Measurements from ENCODE around the gene ABHD17A.

Gene ABHD17A

DNA sequence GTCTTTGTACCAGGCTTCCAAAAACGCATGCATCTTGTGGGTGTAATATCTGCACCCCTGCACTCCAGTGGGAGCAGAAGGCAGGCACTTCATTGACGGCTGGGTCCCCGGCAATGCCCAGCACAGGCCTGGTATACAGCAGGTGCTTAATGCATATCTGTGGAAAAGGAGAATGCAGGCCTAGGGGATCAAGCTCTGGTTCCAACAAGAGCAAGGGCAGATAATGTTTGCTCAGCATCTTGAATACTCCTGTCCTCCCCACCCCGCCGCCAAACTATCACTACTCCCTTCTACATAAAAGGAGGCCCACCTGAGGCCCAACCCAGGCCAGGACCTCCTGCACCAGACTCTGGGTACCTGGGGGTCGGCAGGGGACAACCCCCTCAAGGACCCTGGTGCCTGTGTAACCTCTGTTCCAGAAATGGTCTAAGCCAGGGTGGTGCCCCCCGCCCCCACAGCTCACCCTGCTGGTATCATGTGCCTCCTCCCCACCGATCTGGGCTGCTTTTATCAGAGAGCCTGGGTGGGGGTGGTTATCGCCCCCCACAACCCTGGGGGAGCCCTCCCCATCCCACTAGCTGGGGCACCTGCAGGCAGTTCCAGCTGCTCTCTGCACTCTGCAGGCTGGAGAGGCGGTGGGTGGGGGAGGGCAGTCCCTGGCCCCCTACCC is 26.7 kb downstream of the ABHD17A start:
- Histone ChIP-seq H3K27me3 (ENCODE audit: insufficient read depth, low read length) (no peaks in the 10 kb centered on the region), H3K4me3 (ENCODE audit: low read depth, low read length) (no peak overlapping the region), H3K4me1 (ENCODE audit: control insufficient read depth, insufficient read depth, low read length, unreplicated experiment) (peaks cover 48% of the 10 kb centered on the region), H3K36me3 (ENCODE audit: insufficient read depth, low read length) (no peaks in the 10 kb centered on the region), H2AFZ (ENCODE audit: low read length, unreplicated experiment) (no peak overlapping the region), H3K79me2 (ENCODE audit: control insufficient read depth, insufficient read depth, low read length, unreplicated experiment) (peaks cover 86% of the 10 kb centered on the region), H3K27ac (ENCODE audit: low read depth, low read length) (no peak overlapping the region)

DNA sequence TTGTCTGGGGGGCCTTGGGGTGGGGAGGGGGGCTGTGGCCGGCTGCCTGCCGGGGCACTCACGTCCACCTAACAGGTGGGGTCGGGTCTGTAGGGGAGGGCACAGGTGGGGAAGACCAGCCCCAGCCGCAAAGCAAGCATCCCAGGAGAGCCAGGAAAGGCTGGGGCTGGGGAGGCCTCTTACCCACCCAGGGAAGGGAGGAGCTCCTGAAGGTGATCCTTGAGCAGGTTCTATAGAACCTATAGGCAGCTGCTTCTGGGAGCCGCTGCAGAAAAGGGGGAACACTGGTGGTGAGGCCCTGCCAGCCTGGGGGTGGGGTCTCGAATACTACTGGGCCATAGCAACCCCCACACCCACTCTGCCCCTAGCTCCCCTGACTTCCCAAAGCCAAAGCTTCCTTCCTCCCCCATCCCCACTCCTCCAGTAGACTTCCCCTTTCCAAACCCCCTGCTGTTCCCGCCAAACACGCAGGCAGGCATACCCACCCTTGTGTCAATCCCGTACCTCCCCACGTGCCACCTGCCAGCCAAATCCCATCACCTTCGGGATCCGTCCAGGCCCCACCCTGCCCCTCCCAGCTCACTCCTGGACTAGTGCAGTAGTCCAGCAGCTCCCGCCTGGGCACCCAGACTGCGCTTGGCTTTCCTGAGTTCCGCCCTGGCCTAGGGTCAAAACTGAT is 27.5 kb downstream of the ABHD17A start:
- Histone ChIP-seq H3K79me2 (ENCODE audit: control insufficient read depth, insufficient read depth, low read length, unreplicated experiment) (peaks cover 91% of the 10 kb centered on the region), H3K4me1 (ENCODE audit: control insufficient read depth, insufficient read depth, low read length, unreplicated experiment) (peaks cover 48% of the 10 kb centered on the region), H3K36me3 (ENCODE audit: insufficient read depth, low read length) (no peaks in the 10 kb centered on the region), H3K4me3 (ENCODE audit: low read depth, low read length) (peak overlapping the region; percentile 69), H3K27me3 (ENCODE audit: insufficient read depth, low read length) (no peaks in the 10 kb centered on the region), H3K27ac (ENCODE audit: low read depth, low read length) (peak overlapping the region; percentile 72), H2AFZ (ENCODE audit: low read length, unreplicated experiment) (no peak overlapping the region)

DNA sequence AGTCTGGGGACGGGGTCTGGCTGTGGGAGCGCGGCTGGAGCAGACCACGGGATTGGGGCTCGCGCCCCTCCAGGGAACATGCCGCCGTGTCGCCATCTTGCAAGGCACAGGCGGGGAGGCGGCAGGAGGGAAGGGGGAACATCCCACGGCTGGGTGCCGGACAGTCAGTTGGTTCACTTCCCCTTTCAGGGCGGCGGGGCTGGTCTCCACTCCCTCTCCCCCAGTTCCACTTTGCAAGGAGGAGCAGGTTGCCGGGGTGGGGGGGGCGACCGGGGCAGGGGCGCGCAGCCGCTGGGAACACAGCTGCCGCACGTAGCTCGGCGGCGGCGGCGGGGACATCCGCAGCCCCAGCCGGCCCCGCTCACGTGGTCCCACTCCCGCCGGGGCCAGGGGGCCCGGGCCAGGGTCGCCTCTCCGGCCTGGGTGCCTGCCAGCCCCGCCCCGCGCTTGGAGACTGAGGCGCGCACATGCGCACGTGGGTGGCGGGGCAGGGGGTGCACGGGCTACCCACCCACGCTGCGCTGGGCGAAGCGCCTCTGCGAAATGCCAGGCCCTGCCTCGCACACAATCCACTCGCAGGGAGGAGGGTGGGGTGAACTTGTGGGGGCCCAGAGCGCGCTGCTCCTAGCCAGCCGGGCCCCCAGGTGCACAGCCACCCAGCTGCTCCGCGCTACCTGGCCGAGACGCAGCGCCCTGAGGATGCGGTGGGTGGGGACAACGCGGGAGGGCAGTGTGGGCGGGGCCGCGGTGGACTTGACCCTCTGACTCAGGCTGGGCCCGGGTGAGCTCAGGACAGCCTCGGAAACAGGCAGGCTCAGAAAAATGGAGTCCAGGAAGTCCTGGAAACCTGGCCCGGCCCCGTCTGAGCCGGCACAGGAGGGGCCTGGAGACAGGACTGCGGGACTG is 28.3 kb downstream of the ABHD17A start:
- Histone ChIP-seq H3K36me3 (ENCODE audit: insufficient read depth, low read length) (no peaks in the 10 kb centered on the region), H2AFZ (ENCODE audit: low read length, unreplicated experiment) (no peak overlapping the region), H3K4me3 (ENCODE audit: low read depth, low read length) (peak overlapping the region; percentile 69), H3K27ac (ENCODE audit: low read depth, low read length) (peak overlapping the region; percentile 72), H3K27me3 (ENCODE audit: insufficient read depth, low read length) (no peaks in the 10 kb centered on the region), H3K79me2 (ENCODE audit: control insufficient read depth, insufficient read depth, low read length, unreplicated experiment) (peaks cover 88% of the 10 kb centered on the region), H3K4me1 (ENCODE audit: control insufficient read depth, insufficient read depth, low read length, unreplicated experiment) (peaks cover 48% of the 10 kb centered on the region)

DNA sequence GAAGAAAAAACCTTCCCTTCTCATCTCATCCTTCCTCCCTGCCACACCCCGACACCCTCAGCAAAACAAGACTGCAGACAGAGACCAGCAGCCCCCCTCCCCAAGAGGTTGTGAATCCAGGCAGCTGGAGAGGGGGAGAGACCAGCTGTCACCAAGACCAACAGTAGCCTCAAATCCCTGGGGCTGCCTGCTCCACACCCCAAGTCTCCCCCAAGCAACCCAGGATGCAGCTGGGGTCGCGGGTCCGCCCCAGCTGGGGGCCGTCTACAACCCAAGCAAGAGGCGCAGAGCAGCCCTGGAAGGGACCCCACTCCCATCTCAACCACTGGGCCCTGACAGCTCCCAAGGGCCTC is 29.0 kb downstream of the ABHD17A start:
- no peaks in the 10 kb centered on the region for H3K36me3 ChIP-seq (ENCODE audit: insufficient read depth, low read length)
- H3K79me2 ChIP-seq (ENCODE audit: control insufficient read depth, insufficient read depth, low read length, unreplicated experiment): peaks cover 81% of the 10 kb centered on the region
- no peak overlapping the region for H2AFZ ChIP-seq (ENCODE audit: low read length, unreplicated experiment)
- H3K27me3 ChIP-seq (ENCODE audit: insufficient read depth, low read length): no peaks in the 10 kb centered on the region
- H3K27ac ChIP-seq (ENCODE audit: low read depth, low read length): peak overlapping the region; percentile 33
- H3K4me1 ChIP-seq (ENCODE audit: control insufficient read depth, insufficient read depth, low read length, unreplicated experiment): peaks cover 46% of the 10 kb centered on the region
- peak overlapping the region; percentile 57 for H3K4me3 ChIP-seq (ENCODE audit: low read depth, low read length)

DNA sequence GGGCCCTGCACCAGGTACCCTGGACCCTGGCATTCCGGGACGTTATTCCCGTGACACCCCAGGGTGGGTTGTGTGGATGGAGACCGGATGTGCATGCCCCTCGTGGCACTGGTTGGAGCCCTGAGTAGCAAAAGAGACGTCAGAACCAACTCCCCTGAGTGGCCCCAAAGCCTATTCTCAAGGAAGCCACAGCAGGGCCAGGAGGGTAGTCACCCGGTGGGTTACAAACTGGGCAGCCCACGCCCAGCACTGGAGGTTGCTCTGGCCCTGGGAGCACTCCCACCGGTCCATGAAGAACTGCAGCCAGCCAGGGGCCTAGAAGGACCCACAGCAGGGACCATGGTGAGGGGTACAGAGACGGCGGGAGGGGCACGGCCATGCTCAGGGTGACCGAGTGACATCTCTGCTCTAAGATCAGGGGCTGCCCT is 29.5 kb downstream of the ABHD17A start:
- H3K4me1 ChIP-seq (ENCODE audit: control insufficient read depth, insufficient read depth, low read length, unreplicated experiment): peaks cover 42% of the 10 kb centered on the region
- no peaks in the 10 kb centered on the region for H3K36me3 ChIP-seq (ENCODE audit: insufficient read depth, low read length)
- peak overlapping the region; percentile 33 for H3K27ac ChIP-seq (ENCODE audit: low read depth, low read length)
- no peak overlapping the region for H2AFZ ChIP-seq (ENCODE audit: low read length, unreplicated experiment)
- H3K27me3 ChIP-seq (ENCODE audit: insufficient read depth, low read length): no peaks in the 10 kb centered on the region
- peak overlapping the region; percentile 9; the same call in 1 of the 2 replicates for H3K4me3 ChIP-seq (ENCODE audit: low read depth, low read length)
- H3K79me2 ChIP-seq (ENCODE audit: control insufficient read depth, insufficient read depth, low read length, unreplicated experiment): peaks cover 77% of the 10 kb centered on the region

DNA sequence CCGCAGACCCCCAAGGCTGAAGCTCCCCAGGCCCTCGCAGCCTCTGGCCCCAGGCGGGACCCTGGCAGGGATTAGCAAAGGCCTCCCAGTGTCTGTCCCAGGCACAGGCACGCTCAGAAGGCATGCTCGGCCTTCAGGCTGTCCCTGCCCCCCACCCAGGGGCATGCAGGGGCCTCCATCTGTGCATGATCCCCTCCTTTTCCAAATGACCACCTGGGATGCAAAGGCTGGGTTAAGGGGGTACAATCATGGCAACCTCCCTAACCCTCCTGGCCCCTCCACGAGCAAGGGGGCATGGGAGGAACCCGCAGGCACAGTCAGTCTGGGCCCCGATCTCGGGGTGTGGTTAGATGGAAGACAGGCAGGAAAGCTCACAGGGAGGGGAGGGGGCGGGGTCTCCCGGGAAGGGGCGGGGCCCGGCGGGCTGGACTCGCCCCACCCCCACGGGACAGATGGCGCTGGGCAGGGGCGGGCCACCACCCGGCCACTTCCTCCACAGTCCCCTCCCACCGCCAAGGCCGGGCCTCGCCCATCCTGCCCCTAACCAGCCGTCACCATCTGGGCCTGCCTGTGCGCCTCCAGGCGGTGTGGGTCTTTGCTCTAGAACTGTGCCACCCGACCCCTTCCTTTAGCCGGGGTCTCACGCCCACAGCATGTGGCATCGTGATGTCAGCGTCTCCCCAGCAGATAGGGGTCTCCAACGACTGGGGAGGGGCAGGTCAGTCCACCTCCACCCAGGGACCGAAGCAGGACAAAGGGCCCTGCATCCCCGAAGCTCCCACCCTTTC is 30.1 kb downstream of the ABHD17A start:
- Histone ChIP-seq H3K36me3 (ENCODE audit: insufficient read depth, low read length) (no peaks in the 10 kb centered on the region), H3K79me2 (ENCODE audit: control insufficient read depth, insufficient read depth, low read length, unreplicated experiment) (peaks cover 70% of the 10 kb centered on the region), H3K27me3 (ENCODE audit: insufficient read depth, low read length) (no peaks in the 10 kb centered on the region), H2AFZ (ENCODE audit: low read length, unreplicated experiment) (no peak overlapping the region), H3K4me1 (ENCODE audit: control insufficient read depth, insufficient read depth, low read length, unreplicated experiment) (peaks cover 38% of the 10 kb centered on the region), H3K27ac (ENCODE audit: low read depth, low read length) (peak overlapping the region; percentile 33; the same call in 1 of the 2 replicates), H3K4me3 (ENCODE audit: low read depth, low read length) (peak overlapping the region; percentile 16; the same call in 1 of the 2 replicates)

DNA sequence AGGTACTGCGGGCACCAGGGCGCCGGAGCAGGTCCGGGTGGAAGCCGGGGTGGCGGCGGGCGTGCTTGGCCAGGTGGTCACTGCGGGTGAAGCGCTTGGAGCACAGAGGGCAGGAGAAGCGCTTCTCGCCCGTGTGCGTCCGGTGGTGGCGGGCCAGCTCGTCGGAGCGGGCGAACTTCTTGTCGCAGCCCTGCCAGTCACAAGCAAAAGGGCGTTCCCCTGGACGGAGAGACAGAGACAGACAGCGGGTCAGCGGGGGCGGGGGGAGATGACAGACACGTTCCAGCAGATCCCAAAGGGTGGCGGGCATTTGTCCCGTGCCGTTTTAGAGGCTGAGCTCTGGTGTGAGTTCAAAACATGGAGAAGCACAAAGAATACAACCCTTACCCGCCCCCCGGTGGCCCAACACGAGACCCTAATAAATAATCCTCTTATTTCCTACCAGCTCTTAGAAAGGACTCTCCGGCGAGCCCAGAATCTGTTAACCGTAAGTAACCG is 30.7 kb downstream of the ABHD17A start:
- Histone ChIP-seq H3K4me3 (ENCODE audit: low read depth, low read length) (0 out of 2 replicates have a peak overlapping the region, but pooled peaks have one; percentile 16), H3K79me2 (ENCODE audit: control insufficient read depth, insufficient read depth, low read length, unreplicated experiment) (peaks cover 64% of the 10 kb centered on the region), H3K27ac (ENCODE audit: low read depth, low read length) (no peak overlapping the region), H3K4me1 (ENCODE audit: control insufficient read depth, insufficient read depth, low read length, unreplicated experiment) (peaks cover 34% of the 10 kb centered on the region), H2AFZ (ENCODE audit: low read length, unreplicated experiment) (no peak overlapping the region), H3K27me3 (ENCODE audit: insufficient read depth, low read length) (no peaks in the 10 kb centered on the region), H3K36me3 (ENCODE audit: insufficient read depth, low read length) (no peaks in the 10 kb centered on the region)

DNA sequence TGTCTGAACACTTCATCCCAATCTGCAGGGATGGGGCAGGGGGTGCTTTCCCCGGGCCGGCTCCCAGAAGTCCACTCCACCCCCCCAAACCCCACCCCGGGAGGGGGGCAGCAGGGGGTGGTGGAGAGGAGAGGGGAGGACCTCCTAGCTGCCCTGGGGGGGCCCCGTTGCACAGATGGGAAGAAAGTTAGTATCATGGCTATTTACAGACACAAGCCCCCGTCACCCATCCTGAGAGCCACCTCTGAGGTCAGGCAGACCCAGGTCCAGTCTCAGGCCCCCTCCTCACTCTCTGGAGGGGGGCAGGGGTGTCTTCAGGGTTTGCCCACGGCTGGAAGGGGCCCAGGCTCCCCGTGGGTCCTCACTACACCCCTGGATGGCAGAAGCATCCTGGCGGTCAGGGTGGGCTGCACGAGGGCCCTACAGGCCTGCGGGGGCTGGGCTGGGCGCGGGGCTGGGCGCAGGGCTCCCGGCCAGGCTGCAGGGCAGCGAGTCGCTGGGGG is 31.2 kb downstream of the ABHD17A start:
- no peaks in the 10 kb centered on the region for H3K36me3 ChIP-seq (ENCODE audit: insufficient read depth, low read length)
- no peaks in the 10 kb centered on the region for H3K27me3 ChIP-seq (ENCODE audit: insufficient read depth, low read length)
- H3K79me2 ChIP-seq (ENCODE audit: control insufficient read depth, insufficient read depth, low read length, unreplicated experiment): peaks cover 59% of the 10 kb centered on the region
- no peak overlapping the region for H3K4me3 ChIP-seq (ENCODE audit: low read depth, low read length)
- H2AFZ ChIP-seq (ENCODE audit: low read length, unreplicated experiment): no peak overlapping the region
- H3K4me1 ChIP-seq (ENCODE audit: control insufficient read depth, insufficient read depth, low read length, unreplicated experiment): peaks cover 28% of the 10 kb centered on the region
- H3K27ac ChIP-seq (ENCODE audit: low read depth, low read length): no peak overlapping the region

DNA sequence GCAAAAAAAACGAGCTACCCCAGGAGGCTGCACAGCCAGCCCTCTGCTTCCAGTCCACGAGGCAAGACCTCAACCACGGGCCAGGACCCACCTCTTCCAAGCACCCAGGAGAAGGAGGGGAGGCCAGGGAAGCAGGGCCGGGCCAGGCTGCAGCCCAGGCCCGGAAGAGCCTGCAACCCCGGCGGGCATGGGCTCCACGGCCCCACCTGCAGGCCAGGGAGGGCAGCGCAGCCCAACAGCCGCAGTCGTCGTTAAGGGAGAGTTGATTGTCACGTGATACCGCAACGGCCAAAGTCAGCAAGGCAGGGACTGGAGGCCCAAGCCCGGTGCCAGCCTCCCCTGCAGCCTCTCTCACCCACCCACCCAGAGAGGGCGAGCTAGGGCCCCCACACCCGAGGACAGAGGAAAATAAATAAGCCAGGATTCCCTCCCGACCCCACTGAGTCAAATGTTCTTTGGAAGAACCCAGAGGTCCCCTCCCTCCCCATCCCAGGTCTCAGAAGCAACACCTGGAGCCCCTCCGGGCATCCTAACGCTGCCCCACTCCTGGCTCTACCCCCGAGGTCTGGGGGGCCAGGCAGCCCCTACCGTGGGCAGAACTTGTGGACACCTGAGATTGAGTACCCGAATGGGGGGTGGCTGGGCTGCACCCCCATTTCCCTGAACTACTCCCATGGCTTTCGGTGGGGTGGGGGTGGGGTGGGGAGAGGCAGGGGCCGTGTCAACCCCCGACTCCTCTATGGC is 31.8 kb downstream of the ABHD17A start:
- Histone ChIP-seq H3K27me3 (ENCODE audit: insufficient read depth, low read length) (no peaks in the 10 kb centered on the region), H3K79me2 (ENCODE audit: control insufficient read depth, insufficient read depth, low read length, unreplicated experiment) (peaks cover 53% of the 10 kb centered on the region), H3K27ac (ENCODE audit: low read depth, low read length) (no peak overlapping the region), H3K4me1 (ENCODE audit: control insufficient read depth, insufficient read depth, low read length, unreplicated experiment) (peaks cover 26% of the 10 kb centered on the region), H3K36me3 (ENCODE audit: insufficient read depth, low read length) (no peaks in the 10 kb centered on the region), H2AFZ (ENCODE audit: low read length, unreplicated experiment) (no peak overlapping the region), H3K4me3 (ENCODE audit: low read depth, low read length) (no peak overlapping the region)
